HepG2 (cell line): Measurements from ENCODE around the gene LRRC27. TPM values are rescaled to one million over a fixed set of nuclear protein-coding genes. Genes with fewer than 3 reads are reported as not detected.

Source experiments
- ATAC-seq: fragments of 200-7000 bp; cut with Tn5 transposase; 3 replicates; pipeline ENCODE4 v1.9.1; 2020; ENCODE audit warnings: mild to moderate bottlenecking, moderate library complexity
- BruUV-seq: library from RNA; stranded (reverse); fragments of 400-500 nt; replicated peaks from 2 replicates; lab custom pipeline; 2021; lab: Mats Ljungman, UMichigan
- CTCF ChIA-PET: fragments of 300-600 bp; formaldehyde crosslinking; extraction: SDS; loops from one replicate; lab custom pipeline; 2021; ENCODE audit warnings: low total read pairs, inconsistent platforms, low intra/inter-chr PET ratio; lab: Yijun Ruan, JAX
- POLR2A ChIA-PET: fragments of 350-600 bp; sonication (Branson Sonifier 250); formaldehyde crosslinking; loops from one replicate; lab custom pipeline; 2020; ENCODE audit warnings: antibody characterized with exemption, inconsistent platforms; lab: Yijun Ruan, JAX
- DNase-seq: peaks from one replicate; pipeline ENCODE4 v3.0.0-alpha.2; 2015; ENCODE audit warnings: low spot score
- FAIRE-seq: peaks from 3 replicates; lab custom pipeline; 2011; peaks lifted over from hg19 to GRCh38; lab: Jason Lieb, UNC
- H2AFZ ChIP-seq: one replicate; pipeline ENCODE4 v1.6.1; 2011; ENCODE audit warnings: low read length, inconsistent platforms
- H3K27ac ChIP-seq: fragments of 300-600 bp; 3 replicates; pipeline ENCODE4 v1.8.0; 2011; ENCODE audit warnings: mixed run types, mild to moderate bottlenecking, mixed read lengths, low read length, inconsistent platforms; ENCODE audit not compliant: insufficient read depth; ENCODE audit errors: extremely low read length
- H3K27me3 ChIP-seq, 2 experiments: fragments of 200-600 bp in 1 of 2; 2 replicates in 1 of 2; 3 replicates in 1 of 2; pipeline versions ENCODE4 v1.6.0 to v1.8.0; 2011; ENCODE audit warnings: low read length in 2 of 2, mild to moderate bottlenecking in 2 of 2, moderate library complexity in 2 of 2, inconsistent platforms in 1 of 2; ENCODE audit not compliant: insufficient read depth in 2 of 2, control insufficient read depth in 1 of 2
- H3K36me3 ChIP-seq, 2 experiments: fragments of 200-600 bp in 1 of 2; replicated peaks in 1 of 2; 2 replicates in 1 of 2; 3 replicates in 1 of 2; pipeline versions ENCODE4 v1.5.1 to v1.8.0; 2011; ENCODE audit warnings: low read length in 2 of 2, inconsistent platforms in 1 of 2; ENCODE audit not compliant: insufficient read depth in 2 of 2, control insufficient read depth in 1 of 2
- H3K4me1 ChIP-seq: 2 replicates; pipeline ENCODE4 v1.5.1; 2012; ENCODE audit warnings: low read length, inconsistent platforms; ENCODE audit not compliant: insufficient read depth
- H3K4me2 ChIP-seq: 2 replicates; pipeline ENCODE4 v1.6.0; 2011; ENCODE audit warnings: low read depth, low read length, inconsistent platforms
- H3K4me3 ChIP-seq, 3 experiments: fragments of 200-600 bp in 1 of 3; sonication (generic), shearing (Covaris generic) in 1 of 3; replicated peaks in 1 of 3; 2 replicates each; pipeline ENCODE4 v1.5.1; 2011 to 2016; ENCODE audit warnings: low read length in 3 of 3, inconsistent platforms in 2 of 3, low read depth in 2 of 3, mild to moderate bottlenecking in 2 of 3, control low read depth in 1 of 3, mixed read lengths in 1 of 3; ENCODE audit not compliant: insufficient read depth in 1 of 3
- H3K79me2 ChIP-seq: one replicate; pipeline ENCODE4 v1.6.1; 2011; ENCODE audit warnings: low read length, inconsistent platforms; ENCODE audit not compliant: insufficient read depth
- H3K9ac ChIP-seq: 2 replicates; pipeline ENCODE4 v1.6.0; 2011; ENCODE audit warnings: mild to moderate bottlenecking, low read depth, low read length, inconsistent platforms; ENCODE audit not compliant: insufficient read depth
- H3K9me3 ChIP-seq: 2 replicates; pipeline ENCODE4 v1.5.1; 2012; ENCODE audit warnings: mild to moderate bottlenecking, low read length
- H4K20me1 ChIP-seq: 2 replicates; pipeline ENCODE4 v1.6.0; 2011; ENCODE audit warnings: inconsistent platforms, mild to moderate bottlenecking, low read length, moderate library complexity; ENCODE audit not compliant: insufficient read depth
- GRHL1 ChIP-seq: sonication (generic); formaldehyde crosslinking; conservative IDR thresholded peaks from 2 replicates; pipeline ENCODE4 v1.8.0; 2022; ENCODE audit warnings: missing genetic modification reagents
- RXRA ChIP-seq: sonication (generic); formaldehyde crosslinking; IDR thresholded peaks from 2 replicates; pipeline ENCODE4 v1.5.1; 2020; ENCODE audit warnings: missing genetic modification reagents
- SALL1 ChIP-seq: sonication (generic); formaldehyde crosslinking; IDR thresholded peaks from 2 replicates; pipeline ENCODE4 v1.8.0; 2022; ENCODE audit warnings: mild to moderate bottlenecking, missing genetic modification reagents
- SATB2 ChIP-seq: sonication (generic); formaldehyde crosslinking; IDR thresholded peaks from 2 replicates; pipeline ENCODE4 v1.5.0; 2020; ENCODE audit warnings: missing genetic modification reagents
- ZHX1 ChIP-seq: sonication (generic); formaldehyde crosslinking; IDR thresholded peaks from 2 replicates; pipeline ENCODE4 v1.8.1; 2022; ENCODE audit warnings: low read depth, mild to moderate bottlenecking, missing genetic modification reagents
- ZNF124 ChIP-seq: sonication (generic); formaldehyde crosslinking; IDR thresholded peaks from 2 replicates; pipeline ENCODE4 v1.4.0; 2020; ENCODE audit warnings: missing genetic modification reagents
- ZNF18 ChIP-seq: sonication (generic); formaldehyde crosslinking; IDR thresholded peaks from 2 replicates; pipeline ENCODE4 v1.8.0; 2022; ENCODE audit warnings: mild to moderate bottlenecking, missing genetic modification reagents; ENCODE audit not compliant: insufficient replicate concordance
- ZNF251 ChIP-seq: sonication (generic); formaldehyde crosslinking; IDR thresholded peaks from 2 replicates; pipeline ENCODE4 v1.9.0; 2021; ENCODE audit warnings: mild to moderate bottlenecking, missing genetic modification reagents
- ZNF350 ChIP-seq: sonication (generic); formaldehyde crosslinking; IDR thresholded peaks from 2 replicates; pipeline ENCODE4 v1.4.0; 2020; ENCODE audit warnings: mild to moderate bottlenecking, low read depth, missing genetic modification reagents, borderline replicate concordance
- whole genome bisulfite sequencing: methylation state at CpG from one replicate; pipeline ENCODE4 v1.1.6; 2017; ENCODE audit warnings: low lambda C conversion rate; 5-methylcytosine and 5-hydroxymethylcytosine counted together
- in situ Hi-C: cut with HindIII; loops from 2 replicates; pipeline ENCODE4 v1.10.0; 2017; ENCODE audit warnings: low pct_unique_long_range_greater_than_20kb; ENCODE audit not compliant: extremely low pct_ligation_motif_present
- intact Hi-C: fragments of 100-400 bp; cut with micrococcal nuclease; formaldehyde crosslinking; loops from one replicate; pipeline ENCODE4 v1.10.0; 2022; ENCODE audit not compliant: unreplicated experiment
- polyA plus RNA-seq, 8 experiments: library from polyadenylated mRNA; depleted of rRNA in 3 of 8; stranded (reverse) in 7 of 8; unstranded in 1 of 8; fragments of >200 nt; fragmentation: Illumina TruSeq in 4 of 8; extraction: Trizol in 4 of 8; gene quantifications; 2 replicates each; pipeline versions ENCODE4 v1.2.1 to v1.2.3, GENCODE V29; 2011 to 2016; ENCODE audit warnings: low read depth in 4 of 8, missing spikeins in 1 of 8, mixed read lengths in 1 of 8; ENCODE audit not compliant: insufficient read depth in 1 of 8
- total RNA-seq, 5 experiments: library from RNA; depleted of rRNA; stranded (reverse); fragments of >200 nt; fragmentation: Illumina TruSeq; extraction: Trizol; gene quantifications; 2 replicates each; pipeline ENCODE4 v1.2.3, GENCODE V29; 2016; ENCODE audit warnings: low read depth in 1 of 5
- TF ChIP-seq, protein P1 (sequence below): sonication (generic); formaldehyde crosslinking; IDR thresholded peaks from 2 replicates; pipeline ENCODE4 v1.5.0; 2020; ENCODE audit warnings: missing genetic modification reagents, mild to moderate bottlenecking, borderline replicate concordance

Gene LRRC27
- total and polyA plus RNA-seq, 2 of the 13 experiments (the other 11 are each of a cell fraction or from before 2014, with no cell fraction given) = 4.2 to 4.6 TPM

DNA sequence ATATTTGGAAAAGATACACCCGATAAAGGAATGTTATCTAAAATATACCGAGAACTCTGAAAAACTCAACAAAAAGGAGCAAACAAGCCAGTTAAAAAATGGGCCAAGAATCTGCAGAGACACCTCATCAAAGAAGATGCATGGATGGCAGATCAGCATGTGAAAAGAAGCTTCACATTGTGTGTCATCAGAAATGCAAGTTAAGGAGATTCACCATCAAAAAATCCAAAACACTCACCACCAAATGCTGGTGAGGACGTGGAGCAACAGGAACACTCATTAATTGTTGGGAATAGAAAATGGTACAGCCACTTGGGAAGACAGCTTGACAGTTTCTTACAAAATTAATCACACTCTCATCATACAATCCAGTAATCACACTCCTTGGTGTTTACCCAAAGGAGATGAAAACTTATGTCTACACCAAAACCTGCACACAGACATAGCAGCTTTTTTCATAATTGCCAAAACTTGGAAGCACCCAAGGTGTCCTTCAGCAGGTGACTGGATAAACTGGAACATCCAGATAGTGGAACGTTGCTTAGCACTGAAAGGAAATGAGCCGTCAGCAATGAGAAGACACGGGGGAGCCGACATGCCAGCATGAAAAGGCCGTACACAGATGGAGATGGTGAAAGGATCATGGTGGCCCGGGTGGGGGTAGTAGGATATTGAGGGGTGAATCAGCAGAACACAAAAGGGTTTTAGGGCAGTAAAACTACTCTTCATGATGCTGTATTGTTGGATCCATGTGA lies 37.1 kb downstream of the LRRC27 start (continued):
- TF ChIP-seq ZNF18 = no peak

GRCh38 chr10:132369636-132370185 lies 37.7 kb downstream of the LRRC27 start:
- ChIA-PET CTCF (no interaction called here), POLR2A (no interaction called here)
- no peaks in the 10 kb centered on the region for H3K79me2 ChIP-seq
- no peak overlapping the region for H3K27ac ChIP-seq
- no peak overlapping the region for H2AFZ ChIP-seq
- intact Hi-C loops = no loop called here
- 77% methylated on average over 12 of the region's 13 CpGs for WGBS
- H3K36me3 ChIP-seq = no peaks in the 10 kb centered on the region
- H4K20me1 ChIP-seq = no peaks in the 10 kb centered on the region
- no peak for FAIRE-seq
- no peak for TF ChIP-seq SATB2 (CRISPR knock-in tag)
- no peak for TF ChIP-seq ZNF350 (CRISPR knock-in tag)
- TF ChIP-seq ZHX1 (CRISPR knock-in tag) = no peak
- TF ChIP-seq SALL1 (CRISPR knock-in tag) = no peak
- no peak for TF ChIP-seq GRHL1
- no peak for TF ChIP-seq ZNF251 (CRISPR knock-in tag)
- no peak for TF ChIP-seq ZNF124 (CRISPR knock-in tag)
- no peak for TF ChIP-seq RXRA (CRISPR knock-in tag)
- TF ChIP-seq, protein P1, sequence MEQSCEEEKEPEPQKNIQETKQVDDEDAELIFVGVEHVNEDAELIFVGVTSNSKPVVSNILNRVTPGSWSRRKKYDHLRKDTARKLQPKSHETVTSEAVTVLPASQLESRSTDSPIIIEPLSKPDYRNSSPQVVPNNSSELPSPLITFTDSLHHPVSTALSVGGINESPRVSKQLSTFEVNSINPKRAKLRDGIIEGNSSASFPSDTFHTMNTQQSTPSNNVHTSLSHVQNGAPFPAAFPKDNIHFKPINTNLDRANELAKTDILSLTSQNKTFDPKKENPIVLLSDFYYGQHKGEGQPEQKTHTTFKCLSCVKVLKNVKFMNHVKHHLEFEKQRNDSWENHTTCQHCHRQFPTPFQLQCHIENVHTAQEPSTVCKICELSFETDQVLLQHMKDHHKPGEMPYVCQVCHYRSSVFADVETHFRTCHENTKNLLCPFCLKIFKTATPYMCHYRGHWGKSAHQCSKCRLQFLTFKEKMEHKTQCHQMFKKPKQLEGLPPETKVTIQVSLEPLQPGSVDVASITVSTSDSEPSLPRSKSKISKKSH (CRISPR knock-in tag) = no peak
- no TSS peak for BruUV-seq
- H3K27me3 ChIP-seq = no peaks in the 10 kb centered on the region
- no peak for ATAC-seq
- in situ Hi-C loops = no loop called here
- H3K4me3 ChIP-seq = no peak overlapping the region
- no peak for DNase-seq
- H3K9ac ChIP-seq = no peak overlapping the region
- peaks cover 12% of the 10 kb centered on the region for H3K4me1 ChIP-seq
- no peak overlapping the region for H3K4me2 ChIP-seq
- H3K9me3 ChIP-seq = no peaks in the 10 kb centered on the region
